HCT116 (cell line): ENCODE results near the gene LRRC53. TPM values are rescaled to one million over a fixed set of nuclear protein-coding genes. Genes with fewer than 3 reads are reported as not detected.

Experiments used
- ATAC-seq: fragments of 200-7000 bp; cut with Tn5 transposase; 2 replicates; pipeline ENCODE4 v1.9.1; 2020; ENCODE audit warnings: mild to moderate bottlenecking, moderate library complexity
- BruUV-seq: library from RNA; stranded (reverse); fragments of 400-500 nt; replicated peaks from 2 replicates; lab custom pipeline; 2021; lab: Mats Ljungman, UMichigan
- CTCF ChIA-PET: fragments of 300-600 bp; sonication (Branson Sonifier 250); formaldehyde crosslinking; loops from one replicate; lab custom pipeline; 2021; ENCODE audit warnings: antibody characterized with exemption; lab: Charles Lee
- POLR2A ChIA-PET: fragments of 300-600, 350-600 bp; sonication (Branson Sonifier 250); formaldehyde crosslinking; loops from one replicate; lab custom pipeline; 2021; ENCODE audit warnings: antibody characterized with exemption; lab: Charles Lee
- RAD21 ChIA-PET, 2 experiments: fragments of 300-600 bp; sonication (Branson Sonifier 250); formaldehyde crosslinking; loops; one replicate each; lab custom pipeline; 2023; ENCODE audit warnings: low total read pairs in 2 of 2; ENCODE audit not compliant: uncharacterized antibody in 2 of 2, unreplicated experiment in 2 of 2, low non-redundant PET in 1 of 2; lab: Charles Lee
- DNase-seq: peaks from one replicate; pipeline ENCODE4 v3.0.0-alpha.2; 2010; ENCODE audit warnings: low read depth, low spot score
- H2AFZ ChIP-seq: fragments of 200-600 bp; shearing (Covaris generic), sonication (generic); 2 replicates; pipeline ENCODE4 v1.6.1; 2017; ENCODE audit warnings: low read depth, mixed run types, mixed read lengths, antibody characterized with exemption, low read length; ENCODE audit not compliant: poor library complexity, severe bottlenecking
- H3K27ac ChIP-seq: 2 replicates; pipeline ENCODE4 v1.5.1; 2012; ENCODE audit warnings: low read depth, low read length
- H3K27me3 ChIP-seq: fragments of 200-600 bp; sonication (generic); 2 replicates; pipeline ENCODE4 v1.6.1; 2016; ENCODE audit warnings: mixed run types, low read length, mixed read lengths; ENCODE audit not compliant: insufficient read depth
- H3K36me3 ChIP-seq, 2 experiments: fragments of 200-500 bp in 1 of 2; fragments of 200-600 bp in 1 of 2; sonication (Bioruptor generic) in 1 of 2; sonication (generic) in 1 of 2; 2 replicates each; pipeline versions ENCODE4 v1.5.1 to v1.6.1; 2014 to 2016; ENCODE audit warnings: low read length in 2 of 2, inconsistent platforms in 1 of 2, mixed read lengths in 1 of 2, mixed run types in 1 of 2; ENCODE audit not compliant: insufficient read depth in 2 of 2, control insufficient read depth in 1 of 2
- H3K4me1 ChIP-seq, 2 experiments: fragments of 200-600 bp in 1 of 2; sonication (generic) in 1 of 2; 2 replicates each; pipeline versions ENCODE4 v1.5.1 to v1.6.1; 2012 to 2017; ENCODE audit warnings: low read length in 2 of 2, inconsistent platforms in 1 of 2, mild to moderate bottlenecking in 1 of 2, mixed read lengths in 1 of 2, mixed run types in 1 of 2, moderate library complexity in 1 of 2; ENCODE audit not compliant: insufficient read depth in 2 of 2, control insufficient read depth in 1 of 2
- H3K4me2 ChIP-seq: fragments of 200-600 bp; sonication (generic); 2 replicates; pipeline ENCODE4 v1.6.1; 2017; ENCODE audit warnings: mixed run types, low read length, mixed read lengths
- H3K4me3 ChIP-seq, 2 experiments: fragments of 200-600 bp in 1 of 2; sonication (generic) in 1 of 2; replicated peaks in 1 of 2; 2 replicates each; pipeline ENCODE4 v1.5.1; 2011 to 2016; ENCODE audit warnings: low read length in 2 of 2, control low read depth in 1 of 2, low read depth in 1 of 2, mild to moderate bottlenecking in 1 of 2, mixed read lengths in 1 of 2, mixed run types in 1 of 2
- H3K79me2 ChIP-seq: fragments of 200-600 bp; sonication (generic); 2 replicates; pipeline ENCODE4 v1.6.1; 2017; ENCODE audit warnings: mild to moderate bottlenecking, mixed run types, low read length, moderate library complexity, mixed read lengths; ENCODE audit not compliant: insufficient read depth
- H3K9ac ChIP-seq: fragments of 200-600 bp; sonication (generic); 2 replicates; pipeline ENCODE4 v1.6.1; 2016; ENCODE audit warnings: low read length, mixed read lengths
- H3K9me2 ChIP-seq: fragments of 200-600 bp; sonication (generic), shearing (Covaris generic); 2 replicates; pipeline ENCODE4 v1.6.1; 2017; ENCODE audit warnings: mixed run types, mild to moderate bottlenecking, moderate library complexity; ENCODE audit not compliant: insufficient read depth
- H3K9me3 ChIP-seq, 2 experiments: fragments of 200-500 bp in 1 of 2; fragments of 200-600 bp in 1 of 2; sonication (Bioruptor generic) in 1 of 2; sonication (generic) in 1 of 2; 2 replicates each; pipeline ENCODE4 v1.6.1; 2014 to 2017; ENCODE audit warnings: low read length in 2 of 2, mixed read lengths in 2 of 2, inconsistent platforms in 1 of 2, low read depth in 1 of 2, mild to moderate bottlenecking in 1 of 2, mixed run types in 1 of 2, moderate library complexity in 1 of 2; ENCODE audit not compliant: control insufficient read depth in 1 of 2, insufficient read depth in 1 of 2
- H4K20me1 ChIP-seq: fragments of 200-600 bp; sonication (generic), shearing (Covaris generic); 2 replicates; pipeline ENCODE4 v1.6.1; 2017; ENCODE audit warnings: mixed run types, mild to moderate bottlenecking, moderate library complexity; ENCODE audit not compliant: insufficient read depth
- ATF3 ChIP-seq: IDR thresholded peaks from 2 replicates; pipeline ENCODE4 v1.6.1; 2012
- CTCF ChIP-seq, 3 experiments: fragments of 200-600 bp in 1 of 3; sonication (generic) in 1 of 3; IDR thresholded peaks in 2 of 3; conservative IDR thresholded peaks in 1 of 3; 2 replicates each; pipeline ENCODE4 v1.5.1; 2012 to 2017; ENCODE audit warnings: low read depth in 2 of 3, low read length in 2 of 3, antibody characterized with exemption in 1 of 3, borderline replicate concordance in 1 of 3, control low read depth in 1 of 3, mild to moderate bottlenecking in 1 of 3, mixed read lengths in 1 of 3, mixed run types in 1 of 3, moderate library complexity in 1 of 3; ENCODE audit not compliant: insufficient read depth in 1 of 3
- EGR1 ChIP-seq: IDR thresholded peaks from 2 replicates; pipeline ENCODE4 v1.6.1; 2012; ENCODE audit warnings: low read depth
- MAX ChIP-seq: IDR thresholded peaks from 2 replicates; pipeline ENCODE4 v1.6.1; 2012
- POLR2A ChIP-seq: IDR thresholded peaks from 2 replicates; pipeline ENCODE4 v1.7.0; 2011; ENCODE audit warnings: borderline replicate concordance; ENCODE audit not compliant: insufficient read depth, insufficient read length; ENCODE audit errors: extremely low read depth
- POLR2AphosphoS5 ChIP-seq: IDR thresholded peaks from 2 replicates; pipeline ENCODE4 v1.6.1; 2011; ENCODE audit warnings: mild to moderate bottlenecking, low read depth, low read length, moderate library complexity
- REST ChIP-seq: IDR thresholded peaks from 2 replicates; pipeline ENCODE4 v1.6.1; 2012; ENCODE audit warnings: low read depth
- SRF ChIP-seq: IDR thresholded peaks from 2 replicates; pipeline ENCODE4 v1.6.1; 2012; ENCODE audit warnings: low read depth
- ZBTB33 ChIP-seq: IDR thresholded peaks from 2 replicates; pipeline ENCODE4 v1.6.1; 2011; ENCODE audit warnings: mild to moderate bottlenecking, low read length, moderate library complexity; ENCODE audit not compliant: insufficient replicate concordance; ENCODE audit errors: extremely low read depth
- ZFX ChIP-seq: fragments of 450-650 bp; IDR thresholded peaks from 2 replicates; pipeline ENCODE4 v1.6.1; 2017
- intact Hi-C: fragments of 100-400 bp; cut with micrococcal nuclease; formaldehyde crosslinking; loops from 2 replicates; pipeline ENCODE4 v1.10.0; 2022
- total RNA-seq: library from RNA; stranded (reverse); gene quantifications from one replicate; pipeline ENCODE4 v1.2.1, GENCODE V29; 2021; ENCODE audit not compliant: unreplicated experiment

LRRC53 gene
- total RNA-seq, 1 experiment from 2014 or later = not detected

- ATAC-seq (no peak), DNase-seq (no peak)
- H3K27me3 ChIP-seq = peaks cover 3% of the 10 kb centered on the region; the same call in 1 of the 2 replicates
- no peaks in the 10 kb centered on the region for H3K9me2 ChIP-seq
- H3K4me2 ChIP-seq = no peak overlapping the region
- no peak overlapping the region for H3K4me3 ChIP-seq
- H3K4me1 ChIP-seq = no peaks in the 10 kb centered on the region; a peak in 1 of 4 replicates
- no peaks in the 10 kb centered on the region for H3K79me2 ChIP-seq
- ChIA-PET CTCF (no interaction called here), RAD21 (no interaction called here), POLR2A (no interaction called here)
- no peaks in the 10 kb centered on the region for H3K36me3 ChIP-seq
- TF ChIP-seq ZBTB33 (no peak), POLR2AphosphoS5 (no peak), SRF (no peak)
- H4K20me1 ChIP-seq = no peaks in the 10 kb centered on the region
- BruUV-seq = no TSS peak
- H2AFZ ChIP-seq = no peak overlapping the region
- H3K9ac ChIP-seq = no peak overlapping the region
- H3K27ac ChIP-seq = no peak overlapping the region
- intact Hi-C loops = no loop called here
- no peaks in the 10 kb centered on the region for H3K9me3 ChIP-seq
These were observed 15.7 kb downstream of the LRRC53 start for GRCh38 chr1:74496669-74497068.

GRCh38 chr1:74486036-74486435 lies 26.4 kb downstream of the LRRC53 start:
- H3K9ac ChIP-seq = no peak overlapping the region
- H3K27me3 ChIP-seq = peaks cover 18% of the 10 kb centered on the region; the same call in 1 of the 2 replicates
- DNase-seq (no peak), ATAC-seq (no peak)
- no peaks in the 10 kb centered on the region for H3K79me2 ChIP-seq
- ChIA-PET CTCF (no interaction called here), RAD21 (no interaction called here)
- no peaks in the 10 kb centered on the region for H3K9me2 ChIP-seq
- no peak overlapping the region for H3K4me3 ChIP-seq
- TF ChIP-seq ZFX (no peak), ATF3 (no peak), MAX (no peak), EGR1 (no peak), CTCF (IDR thresholded peaks at IDR 0.05 in 2 of 3, conservative IDR thresholded peaks at IDR 0.05 in 1 of 3; ENCODE audit: borderline replicate concordance in 1 of 3, insufficient read depth in 1 of 3, low read depth in 2 of 3, low read length in 2 of 3) (no peak), POLR2A (no peak), REST (no peak), POLR2AphosphoS5 (no peak)
- TF ChIP-seq, all 23 proteins: peak for 0
- Histone ChIP-seq H2AFZ (no peak overlapping the region), H3K4me2 (no peak overlapping the region), H3K4me1 (no peaks in the 10 kb centered on the region), H3K27ac (no peak overlapping the region), H3K9me3 (no peaks in the 10 kb centered on the region), H4K20me1 (no peaks in the 10 kb centered on the region; the same call in 1 of the 2 replicates), H3K36me3 (no peaks in the 10 kb centered on the region)
- POLR2A ChIA-PET = no interaction called here
- BruUV-seq = no TSS peak
- intact Hi-C loops = no loop called here
